T-helper 9 cell (primary cell): Measurements from ENCODE around the gene SMURF1.
"Not testable (repeated sequence)": the region's sequence is repeated elsewhere in the genome, so short reads cannot be mapped to it uniquely, and the experiment has no call there.

Experiments
- DNase-seq: peaks from one replicate; pipeline ENCODE4 v3.0.0-alpha.2; 2020

Gene SMURF1

DNA sequence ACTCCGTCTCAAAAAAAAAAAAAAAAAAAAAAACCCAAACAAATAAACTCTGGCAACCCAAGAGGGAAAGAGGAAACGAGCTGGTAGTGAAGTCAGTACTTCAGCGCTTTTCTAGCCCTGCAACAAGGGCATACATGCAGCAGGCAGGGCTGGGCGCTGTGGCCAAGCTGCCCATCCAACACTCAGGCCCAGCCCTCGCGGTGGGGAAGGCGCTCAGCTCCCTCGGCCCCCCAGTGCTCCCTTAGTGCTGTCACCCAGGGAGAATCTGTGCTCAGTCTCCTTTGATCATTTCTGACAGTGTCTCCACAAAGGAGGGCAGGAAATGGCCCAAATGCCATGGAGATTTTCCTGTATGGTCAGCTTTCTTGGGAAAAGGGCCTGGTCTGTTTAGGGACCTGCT lies 97.2 kb downstream of the SMURF1 start:
- no peak for DNase-seq

DNA sequence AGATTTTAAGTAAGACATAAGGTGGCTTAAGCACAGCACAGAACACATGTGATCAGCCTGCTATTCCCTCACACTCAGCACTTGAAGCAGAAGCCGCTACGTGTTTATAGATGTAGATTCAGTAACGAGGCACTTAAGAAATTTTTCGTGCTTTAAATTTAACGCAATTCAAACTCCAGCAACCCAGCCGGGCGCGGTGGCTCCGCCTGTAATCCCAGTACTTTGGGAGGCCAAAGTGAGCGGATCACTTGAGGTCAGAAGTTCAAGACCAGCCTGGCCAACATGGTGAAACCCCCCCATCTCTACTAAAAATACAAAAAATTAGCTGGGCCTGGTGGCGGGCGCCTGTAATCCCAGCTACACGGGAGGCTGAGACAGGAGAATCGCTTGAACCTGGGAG lies 97.6 kb downstream of the SMURF1 start:
- not testable (repeated sequence) for DNase-seq

DNA sequence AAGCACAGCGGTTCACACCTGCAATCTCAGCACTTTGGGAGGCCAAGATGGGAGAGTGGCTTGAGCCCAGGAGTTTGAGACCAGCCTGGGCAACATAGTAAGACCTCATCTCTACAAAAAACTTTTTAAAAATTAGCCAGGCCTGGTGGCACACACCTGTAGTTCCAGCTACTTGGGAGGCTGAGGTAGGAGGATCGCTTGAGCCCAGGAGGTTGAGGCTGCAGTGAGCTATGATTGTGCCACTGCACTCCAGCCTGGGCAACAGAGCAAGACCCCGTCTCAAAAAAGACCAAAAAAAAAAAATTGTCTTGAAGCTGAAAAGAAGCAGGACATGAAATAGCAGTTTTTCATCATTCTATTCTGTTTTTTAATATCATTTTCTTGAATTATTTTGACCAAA lies 99.0 kb downstream of the SMURF1 start:
- not testable (repeated sequence) for DNase-seq

DNA sequence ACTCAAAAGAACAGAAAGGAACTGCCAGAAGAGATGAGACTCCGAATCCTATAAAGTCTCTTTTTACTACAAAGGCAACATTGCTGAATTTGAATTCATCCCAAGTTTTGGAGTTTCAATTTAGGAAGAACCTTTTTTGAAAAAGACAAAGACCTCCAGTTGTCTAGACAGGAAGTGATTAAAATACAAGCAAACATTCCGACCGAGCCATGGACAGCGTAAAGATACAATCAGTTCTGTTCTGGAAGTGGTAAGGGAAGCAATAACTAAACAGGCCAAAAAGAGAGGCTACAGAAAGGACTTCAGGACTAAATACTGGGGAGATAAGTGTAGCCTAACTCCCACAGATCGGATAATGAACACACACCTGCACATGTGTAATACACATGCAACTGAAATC lies 101.0 kb downstream of the SMURF1 start:
- DNase-seq = no peak

DNA sequence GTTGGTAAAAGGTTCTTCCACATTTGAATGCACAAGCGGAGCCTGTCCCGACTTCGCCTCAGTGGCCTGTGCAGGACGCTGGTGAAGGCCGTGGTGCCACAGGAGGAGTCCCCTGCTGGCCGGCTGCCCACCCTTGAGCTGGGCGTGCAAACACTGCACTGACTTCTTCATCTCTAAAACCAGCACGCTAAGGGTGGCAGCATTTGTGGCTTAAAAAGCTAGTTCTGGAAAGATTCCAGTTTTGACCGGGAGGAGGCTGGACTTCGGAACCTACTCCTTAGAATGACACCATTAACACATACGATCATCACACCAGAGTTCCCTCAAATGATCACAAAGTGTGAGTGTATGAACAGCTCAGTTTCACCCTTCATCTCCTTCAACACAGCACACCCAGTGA lies 102.4 kb downstream of the SMURF1 start:
- DNase-seq = no peak

DNA sequence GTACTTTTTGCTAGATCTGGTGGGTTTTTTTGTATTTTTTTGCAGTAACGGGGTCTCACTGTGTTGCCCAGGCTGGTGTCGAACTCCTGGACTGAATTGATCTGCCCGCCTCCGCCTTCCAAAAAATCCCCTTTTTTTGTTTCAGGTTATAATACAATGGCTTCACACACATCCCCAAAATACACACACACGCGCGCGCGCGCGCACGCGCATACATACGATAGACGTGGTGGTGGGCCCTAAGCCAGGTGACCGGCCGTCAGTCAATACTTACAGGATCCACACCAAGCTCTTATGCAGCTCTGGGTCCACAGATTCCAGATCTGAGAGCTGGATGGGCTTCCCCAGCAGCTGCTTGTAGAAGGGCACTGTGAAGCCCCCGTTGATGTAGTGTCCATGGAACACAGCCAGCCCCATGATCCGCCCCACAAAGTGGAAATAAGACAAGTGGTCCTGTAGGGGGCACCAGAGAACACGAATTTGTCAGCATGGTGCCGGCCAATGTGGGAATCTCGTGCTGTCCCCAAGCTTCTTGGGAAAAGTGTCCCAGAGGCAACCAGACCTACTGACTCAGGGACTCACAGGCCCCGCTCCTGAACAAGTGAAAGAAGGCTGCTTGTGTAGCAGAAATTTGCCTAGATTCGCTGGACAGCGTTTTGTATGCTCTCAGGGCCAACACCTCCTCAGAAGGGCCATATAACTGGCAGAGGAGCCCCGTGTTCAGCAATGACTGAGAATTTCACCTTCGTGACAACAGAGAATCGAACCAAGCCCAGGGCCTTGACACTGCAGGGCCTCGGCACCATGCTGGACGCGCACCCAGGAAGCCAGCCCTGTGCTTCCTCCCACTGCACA lies 103.6 kb downstream of the SMURF1 start:
- DNase-seq = peak; percentile 51

DNA sequence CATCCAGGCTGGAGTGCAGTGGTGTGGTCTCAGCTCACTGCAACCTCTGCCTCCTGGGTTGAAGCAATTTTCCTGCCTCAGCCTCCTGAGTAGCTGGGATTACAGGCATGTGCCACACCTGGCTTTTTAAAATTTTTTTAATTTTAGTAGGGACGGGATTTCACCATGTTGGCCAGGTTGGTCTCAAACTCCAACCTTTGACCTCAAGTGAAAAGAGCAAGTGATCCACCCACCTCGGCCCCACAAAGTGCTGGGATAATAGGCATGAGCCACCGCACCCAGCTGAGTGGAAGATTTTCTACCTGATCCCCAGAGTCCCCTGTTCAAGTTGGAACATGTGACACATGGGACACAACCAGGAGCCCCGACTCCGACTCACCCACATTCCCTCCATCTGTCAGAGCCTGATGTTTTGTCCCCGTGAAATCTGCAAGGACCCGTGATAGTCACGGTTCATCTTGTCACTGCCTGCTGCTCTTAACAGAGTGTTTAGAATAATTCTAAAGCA lies 104.5 kb downstream of the SMURF1 start:
- no peak for DNase-seq

DNA sequence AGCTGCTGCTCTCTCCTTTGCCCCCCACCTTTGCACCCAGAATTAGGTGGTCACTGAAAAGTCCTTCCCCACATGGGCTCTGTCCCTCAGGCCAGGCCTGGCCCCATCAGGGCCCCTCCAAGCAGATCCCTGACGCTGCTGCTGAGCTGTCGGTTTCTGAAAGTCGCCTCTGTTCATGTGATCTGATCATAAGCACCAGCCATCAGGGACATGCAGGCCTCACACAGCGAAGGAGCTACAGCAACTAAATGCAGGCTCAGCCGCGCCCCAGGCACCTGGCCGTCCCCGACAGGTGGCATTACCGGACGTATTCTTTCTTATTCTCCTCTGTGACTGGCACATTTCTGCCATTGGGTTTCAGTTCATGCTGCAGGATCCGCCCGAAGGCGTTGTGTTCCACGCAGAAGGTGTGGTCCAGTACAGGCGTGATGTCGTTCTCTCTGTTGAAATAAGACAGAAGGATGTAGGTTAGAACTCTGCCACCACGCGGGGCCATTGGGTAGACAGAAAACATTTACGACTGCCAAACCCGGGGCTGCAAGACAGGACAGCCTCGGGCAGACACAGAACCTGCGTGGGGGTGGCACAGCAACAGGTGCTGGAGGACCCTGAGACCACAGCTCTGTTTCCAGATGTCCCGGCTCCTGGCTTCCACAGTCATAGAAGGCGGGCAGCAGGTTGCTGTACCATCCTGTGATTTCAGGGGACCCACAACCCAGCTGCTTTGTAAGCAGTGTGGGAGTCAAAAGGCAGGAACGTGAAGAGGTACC lies 105.6 kb downstream of the SMURF1 start:
- DNase-seq = no peak

DNA sequence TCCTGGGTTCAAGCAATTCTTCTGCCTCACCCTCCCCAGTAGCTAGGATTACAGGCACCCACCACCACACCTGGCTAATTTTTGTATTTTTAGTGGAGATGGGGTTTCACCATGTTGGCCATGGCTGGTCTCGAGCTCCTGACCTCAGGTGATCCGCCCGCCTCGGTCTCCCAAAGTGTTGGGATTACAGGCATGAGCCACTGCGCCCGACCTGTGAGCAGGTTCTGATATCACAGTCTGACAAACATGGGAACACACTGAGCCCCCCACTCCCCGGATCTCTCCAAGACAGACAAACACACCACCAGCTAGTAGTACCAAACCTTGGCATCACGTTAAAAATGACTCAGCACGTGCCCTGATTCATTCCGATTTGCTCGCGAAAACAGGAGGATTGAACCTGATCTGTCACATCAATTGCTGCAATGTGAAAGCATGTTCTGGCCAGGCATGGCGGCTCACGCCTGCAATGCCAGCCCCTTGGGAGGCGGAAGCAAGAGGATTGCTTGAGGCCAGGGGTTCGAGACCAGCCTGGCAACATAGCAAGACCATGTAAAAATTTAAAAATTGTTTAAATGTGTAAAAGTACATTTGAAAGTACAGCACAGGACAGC lies 106.5 kb downstream of the SMURF1 start:
- DNase-seq = no peak

DNA sequence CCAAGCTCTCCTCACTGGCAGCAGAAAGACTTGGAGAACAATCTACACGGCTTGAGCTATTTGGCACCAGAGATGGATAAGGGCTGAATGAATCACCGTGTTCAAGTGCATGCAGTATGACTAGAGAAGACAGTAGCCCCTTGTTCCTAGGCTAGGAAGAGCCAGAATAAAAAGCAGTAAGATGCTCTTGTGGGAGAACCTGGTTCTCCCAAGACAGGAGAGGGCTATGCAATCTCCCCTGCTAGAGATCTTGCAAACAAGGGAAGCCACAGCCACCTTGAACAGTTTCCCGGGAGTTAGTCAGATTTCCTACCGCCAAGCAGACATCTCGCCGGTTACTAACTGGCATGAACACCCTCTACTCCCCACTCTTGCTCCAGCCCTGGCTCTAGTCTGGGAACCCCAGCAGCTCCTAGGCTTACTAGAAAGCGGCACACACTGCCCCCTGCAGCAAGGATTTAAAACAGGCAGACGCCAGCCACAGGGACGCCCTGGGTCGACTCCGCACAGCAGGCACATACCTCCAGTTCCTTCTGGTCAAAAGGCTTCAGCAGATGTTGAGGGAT lies 107.3 kb downstream of the SMURF1 start:
- DNase-seq = no peak

DNA sequence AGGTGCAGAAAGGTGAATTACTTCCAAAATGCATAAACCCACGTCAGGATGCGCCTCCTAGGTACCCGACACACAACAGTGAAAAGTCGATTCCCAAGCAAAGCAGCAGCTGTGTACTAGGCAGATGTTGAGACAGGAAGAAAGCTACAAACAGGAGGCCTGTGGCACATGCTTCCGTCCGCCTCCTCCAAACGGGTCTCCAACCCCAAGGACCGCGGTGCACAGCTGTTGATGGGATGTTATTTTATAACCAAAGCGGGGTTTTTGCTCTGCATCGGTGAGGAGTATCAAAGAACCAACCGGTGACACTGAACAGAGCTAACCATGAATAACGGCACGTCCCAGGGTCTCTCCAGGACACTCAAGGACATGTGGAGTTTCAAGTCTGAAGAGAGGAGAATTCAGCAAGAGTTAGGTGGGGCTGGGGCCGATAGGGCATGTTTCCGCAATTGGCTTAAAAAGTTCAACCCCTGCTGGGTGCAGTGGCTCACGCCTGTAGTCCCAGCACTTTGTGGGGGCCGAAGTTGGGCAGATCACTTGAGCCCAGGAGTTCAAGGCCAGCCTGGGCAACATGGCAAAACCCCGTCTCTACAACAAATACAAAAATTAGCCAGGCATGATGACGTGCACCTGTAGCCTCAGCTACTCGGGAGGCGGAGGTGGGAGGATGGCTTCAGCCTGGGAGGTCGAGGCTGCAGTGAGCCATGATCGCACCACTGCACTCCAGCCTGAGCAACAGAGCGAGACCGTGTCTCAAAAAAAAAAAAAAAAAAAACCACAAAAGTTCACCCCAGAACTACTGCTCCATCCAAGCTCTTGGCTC lies 108.0 kb downstream of the SMURF1 start:
- no peak for DNase-seq

DNA sequence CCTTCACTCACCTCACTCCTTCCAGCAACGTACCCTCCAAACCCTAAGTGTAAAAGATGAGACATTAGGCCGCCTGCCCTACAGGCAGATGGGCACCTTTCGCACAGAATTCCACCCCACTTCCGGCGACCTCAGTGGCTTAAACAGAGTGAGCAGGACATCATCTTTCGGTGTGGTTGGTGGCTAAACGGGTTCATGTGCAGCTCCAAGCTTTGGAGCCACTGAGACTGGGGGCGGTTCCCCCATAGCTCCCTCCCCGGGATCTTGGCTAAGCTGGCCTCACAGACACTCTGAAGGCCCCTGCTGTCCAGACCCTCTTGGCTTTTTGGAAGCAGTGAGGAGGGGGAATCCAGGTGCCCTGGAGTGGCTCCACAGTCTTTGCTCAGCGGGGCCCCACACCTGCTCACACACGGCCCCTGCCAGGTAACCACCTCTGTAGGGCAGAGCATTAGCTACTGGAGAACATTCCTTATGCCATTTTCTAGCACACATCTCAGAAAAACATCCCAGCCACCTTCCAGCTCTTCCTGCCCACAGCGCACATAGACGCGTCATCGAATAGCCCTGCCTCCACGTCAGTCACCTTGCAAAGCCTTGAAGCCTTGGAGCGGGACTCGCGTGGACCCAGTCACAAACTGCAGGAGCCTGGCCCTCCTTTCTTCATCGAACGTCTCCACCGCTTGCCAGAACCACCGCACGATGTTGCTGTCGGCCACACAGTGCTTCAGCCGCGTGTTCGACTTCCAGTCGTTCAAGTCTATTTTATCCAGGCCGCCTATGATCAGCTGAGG lies 108.8 kb downstream of the SMURF1 start:
- no peak for DNase-seq

DNA sequence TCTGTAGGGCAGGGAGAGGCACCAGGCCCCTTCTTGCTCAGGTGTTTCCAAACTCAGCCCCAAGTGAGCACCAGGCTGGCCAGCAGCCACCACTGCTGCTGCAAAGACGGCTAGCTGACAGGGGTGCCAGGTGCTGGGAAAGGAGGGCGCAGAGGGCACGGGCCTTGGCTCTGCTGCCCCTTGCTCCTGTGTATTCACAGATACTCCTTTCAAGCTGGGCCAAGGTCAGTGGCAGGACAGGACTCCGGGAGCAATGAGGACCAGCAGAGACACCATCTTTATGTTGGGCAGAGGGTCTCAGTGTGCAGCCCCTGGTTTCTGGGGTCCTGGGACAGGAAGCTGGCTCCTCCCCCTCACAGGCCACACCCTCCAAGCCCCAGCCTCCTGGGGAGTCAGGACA lies 110.1 kb downstream of the SMURF1 start:
- DNase-seq = no peak

DNA sequence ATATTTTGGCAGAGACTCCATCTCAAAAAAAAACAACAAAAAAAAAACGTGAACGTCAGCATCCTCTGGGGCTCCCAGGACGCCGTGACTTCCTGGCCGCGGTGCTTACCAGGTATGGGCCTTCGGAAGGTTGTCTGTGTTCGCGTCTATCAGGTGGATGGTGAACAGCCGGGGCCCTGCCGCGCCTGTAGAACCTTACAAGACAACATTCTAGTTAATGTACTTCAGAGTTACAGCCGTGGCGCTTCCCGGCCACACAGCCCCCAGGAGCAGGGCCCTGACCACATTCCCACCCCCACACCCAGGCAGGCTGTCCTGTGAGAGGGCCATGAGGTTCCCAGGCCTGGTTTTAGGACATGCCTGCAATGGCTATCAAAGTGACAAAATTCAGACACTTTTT lies 111.0 kb downstream of the SMURF1 start:
- DNase-seq = no peak

DNA sequence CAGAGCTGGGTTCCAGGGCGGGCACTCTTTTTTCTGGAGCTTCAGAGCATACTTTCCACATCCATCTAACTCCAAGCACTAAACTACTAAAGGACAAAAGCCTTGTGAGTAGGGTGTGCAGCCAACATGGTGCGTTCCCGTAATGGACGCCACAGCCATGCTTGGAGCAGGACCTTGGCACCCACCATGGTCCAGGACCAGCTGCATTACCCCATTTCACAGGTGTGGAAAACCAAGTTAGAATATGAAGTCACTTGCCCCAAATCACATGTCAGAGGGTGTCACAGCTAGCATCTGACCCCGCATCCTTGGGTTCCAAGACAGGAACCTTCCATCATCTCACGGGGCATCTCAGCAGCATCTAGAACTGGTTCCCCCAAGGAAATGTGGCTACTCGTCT lies 112.4 kb downstream of the SMURF1 start:
- DNase-seq = no peak

DNA sequence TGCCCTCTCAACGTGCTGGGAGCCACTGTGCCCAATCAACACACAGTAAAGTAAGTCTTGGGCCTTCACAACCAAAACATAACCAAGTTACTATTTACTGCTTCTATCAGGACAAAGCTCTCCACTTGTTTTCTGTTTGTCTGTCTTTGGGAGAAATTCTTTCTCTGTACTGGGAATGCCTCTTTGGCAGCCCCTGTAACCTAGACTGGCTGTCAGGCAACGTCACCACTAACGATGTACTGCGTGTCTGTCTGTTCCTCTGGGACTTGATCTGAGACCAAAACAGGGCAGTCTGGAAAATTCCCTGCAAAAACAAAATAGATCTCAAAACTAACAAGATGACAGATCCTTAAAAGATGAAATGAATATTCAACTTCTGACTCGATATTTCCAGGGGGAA lies 113.0 kb downstream of the SMURF1 start:
- DNase-seq = no peak

DNA sequence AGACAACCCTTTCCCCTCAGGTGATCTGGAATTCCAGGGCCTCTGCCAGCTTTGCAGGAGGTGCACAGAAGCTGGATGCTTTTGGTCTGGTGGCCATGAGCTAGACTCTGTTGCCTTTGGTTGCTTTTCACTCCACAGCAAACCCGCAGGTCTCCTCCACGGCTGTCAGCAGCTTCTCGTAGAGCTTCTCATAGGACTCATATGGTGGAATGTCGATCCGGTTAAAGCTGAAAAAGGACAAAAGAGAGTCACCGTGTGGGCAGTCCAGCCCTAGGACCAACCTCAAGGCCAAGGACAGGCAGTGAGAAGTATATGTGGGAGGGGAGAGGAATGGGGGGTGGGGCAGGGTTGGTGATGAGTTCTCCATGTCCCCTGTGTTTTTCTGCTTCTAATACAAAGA lies 113.5 kb downstream of the SMURF1 start:
- no peak for DNase-seq

DNA sequence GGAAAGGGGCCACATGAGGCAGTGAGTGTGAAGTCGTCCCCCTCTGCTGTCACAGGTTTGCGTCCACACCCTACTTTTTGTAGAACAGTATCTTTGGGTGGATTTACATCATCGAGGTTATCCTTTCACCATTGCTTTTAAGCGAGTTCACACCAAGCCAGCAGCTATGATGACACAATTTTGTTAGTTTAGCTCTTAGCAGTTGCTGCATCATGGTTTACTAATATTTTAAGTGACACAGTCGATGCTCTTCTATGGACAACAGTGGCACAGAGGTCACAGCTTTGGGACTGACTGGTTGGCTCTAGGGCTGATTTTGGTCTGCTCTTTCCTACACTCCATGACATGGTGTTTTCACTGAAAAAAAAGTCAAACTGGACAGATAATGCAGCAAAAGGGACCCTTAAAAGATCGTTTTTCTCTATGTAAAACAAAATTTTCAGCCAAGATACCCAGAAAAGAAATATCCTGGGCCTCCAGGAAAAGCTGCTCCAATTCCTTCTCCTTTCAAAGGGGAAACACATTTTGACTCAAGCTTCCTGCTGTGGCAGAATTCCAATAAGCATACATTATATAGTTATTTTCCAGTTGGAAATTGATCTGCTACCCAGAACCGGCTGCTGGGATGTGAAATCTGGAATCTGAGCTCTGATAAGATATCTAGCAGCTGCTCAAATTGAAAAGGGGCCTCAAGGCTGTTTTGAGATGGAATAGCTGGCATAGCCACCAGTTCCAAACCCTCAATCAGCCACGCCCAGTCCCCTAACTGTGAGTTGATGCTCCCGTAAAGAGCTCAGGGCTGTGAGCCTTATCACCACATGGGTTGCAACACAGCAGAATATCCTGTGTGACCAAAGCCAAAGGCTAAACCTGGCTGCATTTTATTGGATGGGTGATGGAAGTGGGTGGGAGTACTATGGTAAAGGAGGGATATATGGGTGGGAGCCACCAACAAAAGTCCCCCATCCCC lies 114.2 kb downstream of the SMURF1 start:
- DNase-seq = no peak

DNA sequence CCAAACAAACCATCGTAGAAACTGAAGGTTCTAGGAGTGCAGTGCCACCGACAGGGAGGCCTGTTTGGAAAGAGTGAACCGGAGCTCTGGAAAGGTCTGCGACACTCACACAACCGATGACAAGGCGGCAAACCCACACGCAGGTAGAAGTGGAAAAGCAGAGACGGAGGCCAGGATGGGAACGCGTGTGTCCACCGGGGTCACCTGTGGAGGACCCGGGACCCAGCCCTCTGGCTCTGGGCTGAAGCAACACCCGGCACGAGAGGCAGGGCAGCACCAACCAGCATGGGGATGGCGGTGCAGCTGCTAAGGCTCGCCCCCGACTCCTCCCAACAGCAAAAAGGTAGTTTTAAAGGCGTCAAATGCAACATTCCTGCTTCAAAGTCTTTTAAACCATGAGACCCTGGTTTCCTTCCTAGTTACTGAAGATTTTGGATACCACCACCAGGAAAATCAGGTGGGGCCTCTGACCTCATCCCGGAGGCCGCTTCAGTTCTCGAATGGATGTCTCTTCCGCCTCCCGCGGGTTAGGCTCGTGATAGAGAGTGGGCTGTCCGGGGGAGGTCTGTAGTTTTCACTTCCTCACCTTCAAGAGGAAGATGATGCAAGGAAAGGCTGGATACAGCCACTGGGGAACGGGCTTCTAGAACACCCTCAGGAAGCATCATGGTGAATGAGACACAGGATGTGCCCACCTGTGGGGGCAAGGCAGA lies 115.5 kb downstream of the SMURF1 start:
- no peak for DNase-seq

DNA sequence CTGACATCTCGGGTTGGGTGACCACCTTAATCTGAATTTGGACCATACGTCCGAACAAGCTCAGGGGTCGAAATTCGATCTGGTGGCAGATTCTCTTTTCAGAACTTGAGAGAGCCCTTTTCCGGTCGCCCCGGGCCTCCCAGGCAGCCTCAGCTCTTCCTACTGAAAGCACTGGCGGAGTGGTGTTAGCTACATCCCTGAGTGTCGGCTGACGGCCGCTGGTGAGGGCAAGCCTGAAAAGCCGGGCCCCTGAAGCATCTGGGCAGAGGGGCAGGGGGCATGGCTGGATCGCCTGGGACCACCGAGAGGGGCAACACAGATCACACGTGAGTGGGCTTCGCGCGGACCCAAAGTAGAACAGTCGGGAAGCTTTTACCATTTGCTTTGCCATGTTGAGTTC lies 116.1 kb downstream of the SMURF1 start:
- DNase-seq = no peak
